ENCODE results near the gene MYRFL. TPM values are rescaled to one million over a fixed set of nuclear protein-coding genes. Genes with fewer than 3 reads are reported as not detected.
"Not testable (repeated sequence)": the region's sequence is repeated elsewhere in the genome, so short reads cannot be mapped to it uniquely, and the experiment has no call there.

The MYRFL gene
- total and polyA plus RNA-seq, 2 donors = 0.28 to 0.59 TPM

GRCh38 chr12:69837191-69837590, 12.2 kb downstream of the MYRFL start:
- Histone ChIP-seq H3K36me3 (ENCODE audit: control insufficient read depth in 2 of 2, insufficient read depth in 2 of 2, low read length in 1 of 2) (no peaks in the 10 kb centered on the region), H3K4me3 (ENCODE audit: low read length in 2 of 2) (no peak overlapping the region), H3K9me3 (ENCODE audit: control insufficient read depth in 2 of 2, insufficient read depth in 1 of 2, low read length in 1 of 2) (no peaks in the 10 kb centered on the region), H3K27ac (ENCODE audit: low read depth in 1 of 2, low read length in 1 of 2) (no peak overlapping the region), H3K27me3 (ENCODE audit: control insufficient read depth in 2 of 2, insufficient read depth in 1 of 2, low read length in 1 of 2) (no peaks in the 10 kb centered on the region), H3K4me1 (ENCODE audit: control insufficient read depth in 2 of 2, insufficient read depth in 2 of 2, low read length in 2 of 2) (no peaks in the 10 kb centered on the region)
- WGBS = 94% methylated on average over 4 of the region's 4 CpGs
- no peak for DNase-seq (ENCODE audit: low read depth in 6 of 9, low spot score in 9 of 9)

- Histone ChIP-seq H3K4me1 (ENCODE audit: control insufficient read depth in 2 of 2, insufficient read depth in 2 of 2, low read length in 2 of 2) (no peaks in the 10 kb centered on the region), H3K9me3 (ENCODE audit: control insufficient read depth in 2 of 2, insufficient read depth in 1 of 2, low read length in 1 of 2) (no peaks in the 10 kb centered on the region), H3K4me3 (ENCODE audit: low read length in 2 of 2) (no peak overlapping the region), H3K36me3 (ENCODE audit: control insufficient read depth in 2 of 2, insufficient read depth in 2 of 2, low read length in 1 of 2) (no peaks in the 10 kb centered on the region), H3K27ac (ENCODE audit: low read depth in 1 of 2, low read length in 1 of 2) (no peak overlapping the region), H3K27me3 (ENCODE audit: control insufficient read depth in 2 of 2, insufficient read depth in 1 of 2, low read length in 1 of 2) (no peaks in the 10 kb centered on the region)
- no peak for DNase-seq (ENCODE audit: low read depth in 6 of 9, low spot score in 9 of 9)
- 94% methylated on average over 4 of the region's 4 CpGs for WGBS
Measured at GRCh38 chr12:69837657-69838415, 12.8 kb downstream of the MYRFL start.

GRCh38 chr12:69840727-69841126, 15.7 kb downstream of the MYRFL start:
- no peaks in the 10 kb centered on the region for H3K27me3 ChIP-seq (ENCODE audit: control insufficient read depth in 2 of 2, insufficient read depth in 1 of 2, low read length in 1 of 2)
- WGBS = 90% methylated on average over 3 of the region's 3 CpGs
- no peak overlapping the region for H3K27ac ChIP-seq (ENCODE audit: low read depth in 1 of 2, low read length in 1 of 2)
- no peaks in the 10 kb centered on the region for H3K4me1 ChIP-seq (ENCODE audit: control insufficient read depth in 2 of 2, insufficient read depth in 2 of 2, low read length in 2 of 2)
- H3K9me3 ChIP-seq (ENCODE audit: control insufficient read depth in 2 of 2, insufficient read depth in 1 of 2, low read length in 1 of 2) = no peaks in the 10 kb centered on the region
- no peak overlapping the region for H3K4me3 ChIP-seq (ENCODE audit: low read length in 2 of 2)
- no peaks in the 10 kb centered on the region for H3K36me3 ChIP-seq (ENCODE audit: control insufficient read depth in 2 of 2, insufficient read depth in 2 of 2, low read length in 1 of 2)
- no peak for DNase-seq (ENCODE audit: low read depth in 6 of 9, low spot score in 9 of 9)

DNA sequence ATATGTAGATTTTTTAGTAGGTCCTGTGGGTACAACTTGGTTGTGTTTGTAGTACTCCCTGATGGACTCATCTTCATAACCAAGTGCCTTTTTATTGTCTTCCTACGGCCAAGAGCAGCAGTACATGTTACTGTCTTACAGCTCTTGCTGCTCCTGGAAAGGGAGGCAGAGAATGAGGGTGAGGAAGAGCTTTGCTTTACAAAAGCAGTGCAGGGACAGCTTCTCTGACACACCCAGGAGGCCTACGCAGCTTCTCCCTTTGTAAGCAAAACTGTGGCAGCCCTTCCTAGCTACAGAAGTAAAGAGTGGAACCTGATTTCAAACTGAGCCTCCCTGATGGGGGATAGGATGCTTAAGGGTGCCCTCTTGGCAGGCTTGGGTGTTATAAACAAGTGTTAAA, 18.6 kb downstream of the MYRFL start:
- DNase-seq (ENCODE audit: low read depth in 6 of 9, low spot score in 9 of 9) = no peak
- H3K9me3 ChIP-seq (ENCODE audit: control insufficient read depth in 2 of 2, insufficient read depth in 1 of 2, low read length in 1 of 2) = no peaks in the 10 kb centered on the region
- H3K36me3 ChIP-seq (ENCODE audit: control insufficient read depth in 2 of 2, insufficient read depth in 2 of 2, low read length in 1 of 2) = no peaks in the 10 kb centered on the region
- WGBS = 93% methylated on average over 2 of the region's 2 CpGs
- no peak overlapping the region for H3K4me3 ChIP-seq (ENCODE audit: low read length in 2 of 2)
- H3K27me3 ChIP-seq (ENCODE audit: control insufficient read depth in 2 of 2, insufficient read depth in 1 of 2, low read length in 1 of 2) = no peaks in the 10 kb centered on the region
- H3K27ac ChIP-seq (ENCODE audit: low read depth in 1 of 2, low read length in 1 of 2) = no peak overlapping the region
- H3K4me1 ChIP-seq (ENCODE audit: control insufficient read depth in 2 of 2, insufficient read depth in 2 of 2, low read length in 2 of 2) = no peaks in the 10 kb centered on the region

DNA sequence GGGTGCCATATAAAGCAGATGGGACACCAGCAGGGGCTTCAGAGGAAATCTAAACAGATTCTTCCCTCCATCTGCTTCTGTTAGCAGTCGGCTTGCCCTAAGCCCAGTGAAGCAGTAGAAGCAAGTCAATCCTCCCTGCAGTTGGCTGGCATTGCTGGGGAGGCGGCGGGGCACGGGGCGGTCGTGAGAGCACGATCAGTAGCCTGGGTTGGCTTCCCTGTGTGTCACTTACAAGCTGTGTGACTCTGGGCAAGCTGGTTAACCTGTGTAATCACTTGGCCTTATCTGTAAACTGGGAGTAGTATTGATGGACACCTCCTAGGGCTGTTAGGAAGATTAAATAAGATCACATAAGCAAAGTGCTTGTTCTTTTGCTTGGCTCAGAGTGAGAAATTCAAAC, 19.4 kb downstream of the MYRFL start:
- H3K27ac ChIP-seq (ENCODE audit: low read depth in 1 of 2, low read length in 1 of 2) = no peak overlapping the region
- no peak for DNase-seq (ENCODE audit: low read depth in 6 of 9, low spot score in 9 of 9)
- 96% methylated on average over 7 of the region's 7 CpGs for WGBS
- H3K4me1 ChIP-seq (ENCODE audit: control insufficient read depth in 2 of 2, insufficient read depth in 2 of 2, low read length in 2 of 2) = no peaks in the 10 kb centered on the region
- H3K27me3 ChIP-seq (ENCODE audit: control insufficient read depth in 2 of 2, insufficient read depth in 1 of 2, low read length in 1 of 2) = no peaks in the 10 kb centered on the region
- no peaks in the 10 kb centered on the region for H3K9me3 ChIP-seq (ENCODE audit: control insufficient read depth in 2 of 2, insufficient read depth in 1 of 2, low read length in 1 of 2)
- no peaks in the 10 kb centered on the region for H3K36me3 ChIP-seq (ENCODE audit: control insufficient read depth in 2 of 2, insufficient read depth in 2 of 2, low read length in 1 of 2)
- no peak overlapping the region for H3K4me3 ChIP-seq (ENCODE audit: low read length in 2 of 2)

GRCh38 chr12:69844836-69845235, 19.8 kb downstream of the MYRFL start:
- no peaks in the 10 kb centered on the region for H3K27me3 ChIP-seq (ENCODE audit: control insufficient read depth in 2 of 2, insufficient read depth in 1 of 2, low read length in 1 of 2)
- no peaks in the 10 kb centered on the region for H3K36me3 ChIP-seq (ENCODE audit: control insufficient read depth in 2 of 2, insufficient read depth in 2 of 2, low read length in 1 of 2)
- no peak for DNase-seq (ENCODE audit: low read depth in 6 of 9, low spot score in 9 of 9)
- no peak overlapping the region for H3K27ac ChIP-seq (ENCODE audit: low read depth in 1 of 2, low read length in 1 of 2)
- 90% methylated on average over 4 of the region's 4 CpGs for WGBS
- no peaks in the 10 kb centered on the region for H3K4me1 ChIP-seq (ENCODE audit: control insufficient read depth in 2 of 2, insufficient read depth in 2 of 2, low read length in 2 of 2)
- no peak overlapping the region for H3K4me3 ChIP-seq (ENCODE audit: low read length in 2 of 2)
- H3K9me3 ChIP-seq (ENCODE audit: control insufficient read depth in 2 of 2, insufficient read depth in 1 of 2, low read length in 1 of 2) = no peaks in the 10 kb centered on the region

DNA sequence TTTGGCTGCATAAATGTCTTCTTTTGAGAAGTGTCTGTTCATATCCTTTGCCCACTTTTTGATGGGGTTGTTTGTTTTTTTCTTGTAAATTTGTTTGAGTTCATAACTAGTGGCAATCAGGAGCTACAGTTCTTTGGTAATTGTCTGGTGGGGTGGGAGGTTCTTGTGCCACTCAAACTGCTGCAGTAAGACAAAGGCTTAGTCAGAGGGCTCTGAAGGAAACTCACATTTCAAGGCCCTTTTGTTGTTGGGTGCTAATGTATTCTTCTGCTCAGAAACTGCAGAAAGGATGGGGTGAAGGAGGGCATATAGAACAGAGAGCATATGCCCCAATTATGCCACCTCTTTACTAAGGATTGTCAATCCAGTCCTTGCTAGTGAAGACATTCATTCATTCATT, 21.9 kb downstream of the MYRFL start:
- Histone ChIP-seq H3K9me3 (ENCODE audit: control insufficient read depth in 2 of 2, insufficient read depth in 1 of 2, low read length in 1 of 2) (no peaks in the 10 kb centered on the region), H3K36me3 (ENCODE audit: control insufficient read depth in 2 of 2, insufficient read depth in 2 of 2, low read length in 1 of 2) (no peaks in the 10 kb centered on the region), H3K27ac (ENCODE audit: low read depth in 1 of 2, low read length in 1 of 2) (no peak overlapping the region), H3K27me3 (ENCODE audit: control insufficient read depth in 2 of 2, insufficient read depth in 1 of 2, low read length in 1 of 2) (no peaks in the 10 kb centered on the region), H3K4me1 (ENCODE audit: control insufficient read depth in 2 of 2, insufficient read depth in 2 of 2, low read length in 2 of 2) (no peaks in the 10 kb centered on the region), H3K4me3 (ENCODE audit: low read length in 2 of 2) (no peak overlapping the region)
- DNase-seq (ENCODE audit: low read depth in 6 of 9, low spot score in 9 of 9) = no peak

GRCh38 chr12:69851976-69852375, 26.9 kb downstream of the MYRFL start:
- H3K4me1 ChIP-seq (ENCODE audit: control insufficient read depth in 2 of 2, insufficient read depth in 2 of 2, low read length in 2 of 2) = no peaks in the 10 kb centered on the region
- H3K36me3 ChIP-seq (ENCODE audit: control insufficient read depth in 2 of 2, insufficient read depth in 2 of 2, low read length in 1 of 2) = no peaks in the 10 kb centered on the region
- H3K4me3 ChIP-seq (ENCODE audit: low read length in 2 of 2) = no peak overlapping the region
- peaks cover 0 to 12% of the 10 kb centered on the region in 2 donors for H3K9me3 ChIP-seq (ENCODE audit: control insufficient read depth in 2 of 2, insufficient read depth in 1 of 2, low read length in 1 of 2)
- 95% methylated on average over 2 of the region's 2 CpGs for WGBS
- DNase-seq (ENCODE audit: low read depth in 6 of 9, low spot score in 9 of 9) = no peak
- no peaks in the 10 kb centered on the region for H3K27me3 ChIP-seq (ENCODE audit: control insufficient read depth in 2 of 2, insufficient read depth in 1 of 2, low read length in 1 of 2)
- H3K27ac ChIP-seq (ENCODE audit: low read depth in 1 of 2, low read length in 1 of 2) = no peak overlapping the region

DNA sequence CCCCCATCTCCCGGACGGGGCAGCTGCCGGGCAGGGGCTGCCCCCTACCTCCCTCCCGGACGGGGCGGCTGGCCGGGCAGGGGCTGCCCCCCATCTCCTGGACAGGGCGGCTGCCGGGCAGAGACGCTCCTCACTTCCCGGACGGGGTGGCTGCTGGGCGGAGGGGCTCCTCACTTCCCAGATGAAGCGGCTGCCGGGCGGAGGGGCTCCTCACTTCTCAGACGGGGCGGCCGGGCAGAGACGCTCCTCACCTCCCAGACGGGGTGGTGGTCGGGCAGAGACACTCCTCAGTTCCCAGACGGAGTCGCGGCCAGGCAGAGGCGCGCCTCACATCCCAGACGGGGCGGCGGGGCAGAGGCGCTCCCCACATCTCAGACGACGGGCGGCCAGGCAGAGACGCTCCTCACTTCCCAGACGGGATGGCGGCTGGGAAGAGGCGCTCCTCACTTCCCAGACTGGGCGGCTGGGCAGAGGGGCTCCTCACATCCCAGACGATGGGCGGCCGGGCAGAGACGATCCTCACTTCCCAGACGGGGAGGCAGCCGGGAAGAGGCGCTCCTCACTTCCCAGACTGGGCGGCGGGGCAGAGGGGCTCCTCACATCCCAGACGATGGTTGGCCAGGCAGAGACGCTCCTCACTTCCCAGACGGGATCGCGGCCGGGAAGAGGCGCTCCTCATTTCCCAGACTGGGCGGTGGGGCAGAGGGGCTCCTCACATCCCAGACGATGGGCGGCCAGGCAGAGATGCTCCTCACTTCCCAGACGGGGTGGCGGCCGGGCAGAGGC, 28.3 kb downstream of the MYRFL start:
- DNase-seq (ENCODE audit: low read depth in 6 of 9, low spot score in 9 of 9) = not testable (repeated sequence)

More for the DNA sequence above, 28.3 kb downstream of the MYRFL start:
- H3K27me3 ChIP-seq (ENCODE audit: control insufficient read depth in 2 of 2, insufficient read depth in 1 of 2, low read length in 1 of 2); H3K4me3 ChIP-seq (ENCODE audit: low read length in 2 of 2); H3K4me1 ChIP-seq (ENCODE audit: control insufficient read depth in 2 of 2, insufficient read depth in 2 of 2, low read length in 2 of 2); H3K36me3 ChIP-seq (ENCODE audit: control insufficient read depth in 2 of 2, insufficient read depth in 2 of 2, low read length in 1 of 2); H3K27ac ChIP-seq (ENCODE audit: low read depth in 1 of 2, low read length in 1 of 2): not testable (repeated sequence)
- H3K9me3 ChIP-seq (ENCODE audit: control insufficient read depth in 2 of 2, insufficient read depth in 1 of 2, low read length in 1 of 2) = peaks cover 0 to 12% of the 10 kb centered on the region in 2 donors
- WGBS = 96% methylated on average over 60 of the region's 61 CpGs
